AG04450 (cell line): ENCODE measurements around the gene MPP2. TPM values are rescaled to one million over a fixed set of nuclear protein-coding genes. Genes with fewer than 3 reads are reported as not detected.

Experiments
- CTCF ChIA-PET: fragments of 300-600, 350-600 bp; formaldehyde crosslinking; extraction: SDS; loops from one replicate; lab custom pipeline; 2022; ENCODE audit warnings: antibody characterized with exemption, inconsistent platforms; lab: Charles Lee
- POLR2A ChIA-PET: fragments of 350-600 bp; formaldehyde crosslinking; extraction: SDS; loops from one replicate; lab custom pipeline; 2021; ENCODE audit warnings: antibody characterized with exemption, inconsistent platforms; lab: Yijun Ruan, JAX
- DNase-seq: peaks from one replicate; pipeline ENCODE4 v3.0.0-alpha.2; 2011; ENCODE audit warnings: low read depth, low spot score
- H3K27ac ChIP-seq: one replicate; pipeline ENCODE4 v1.5.1; 2012; ENCODE audit warnings: low read depth, low read length, control low read depth
- H3K27me3 ChIP-seq: one replicate; pipeline ENCODE4 v1.6.0; 2012; ENCODE audit warnings: low read length; ENCODE audit not compliant: control insufficient read depth, insufficient read depth
- H3K4me3 ChIP-seq: 2 replicates; pipeline ENCODE4 v1.5.1; 2011; ENCODE audit warnings: mild to moderate bottlenecking, low read depth, low read length, control low read depth
- H3K9me3 ChIP-seq: 2 replicates; pipeline ENCODE4 v1.5.1; 2012; ENCODE audit warnings: low read length; ENCODE audit not compliant: control insufficient read depth, insufficient read depth
- polyA plus RNA-seq: library from polyadenylated mRNA; depleted of rRNA; stranded (reverse); fragments of >200 nt; gene quantifications from 2 replicates; pipeline ENCODE4 v1.2.3, GENCODE V29; 2011
- TF ChIP-seq, protein P1 (sequence below): IDR thresholded peaks from 2 replicates; pipeline ENCODE4 v1.5.1; 2011; ENCODE audit warnings: low read depth, low read length, control low read depth, inconsistent platforms

MPP2 gene
- polyA plus RNA-seq, 1 experiment = 2.4 TPM

DNA sequence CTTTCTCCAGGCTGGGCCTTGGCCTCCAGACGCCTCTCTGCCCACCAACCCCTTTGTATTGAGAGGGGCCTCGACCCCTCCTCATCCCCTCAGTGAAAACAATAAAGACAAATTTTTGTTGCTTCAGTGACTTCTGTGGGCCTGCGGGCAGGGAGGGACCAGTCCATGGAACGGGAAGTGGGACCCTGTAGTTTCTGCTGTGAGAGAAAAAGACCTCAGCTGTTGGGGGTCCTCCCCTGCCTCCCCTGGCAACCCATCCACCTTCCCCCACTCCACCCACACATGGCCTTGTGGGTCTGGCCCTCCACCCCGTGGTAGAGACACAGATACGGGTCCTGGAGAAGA lies 31.5 kb upstream of the MPP2 start:
- no peak for DNase-seq
- Histone ChIP-seq H3K9me3 (no peaks in the 10 kb centered on the region; the same call in 1 of the 2 replicates), H3K4me3 (no peak overlapping the region), H3K27ac (no peak overlapping the region), H3K27me3 (peaks cover 35% of the 10 kb centered on the region)
- POLR2A ChIA-PET = no interaction called here
- CTCF ChIA-PET = no interaction called here
- TF ChIP-seq, protein P1, sequence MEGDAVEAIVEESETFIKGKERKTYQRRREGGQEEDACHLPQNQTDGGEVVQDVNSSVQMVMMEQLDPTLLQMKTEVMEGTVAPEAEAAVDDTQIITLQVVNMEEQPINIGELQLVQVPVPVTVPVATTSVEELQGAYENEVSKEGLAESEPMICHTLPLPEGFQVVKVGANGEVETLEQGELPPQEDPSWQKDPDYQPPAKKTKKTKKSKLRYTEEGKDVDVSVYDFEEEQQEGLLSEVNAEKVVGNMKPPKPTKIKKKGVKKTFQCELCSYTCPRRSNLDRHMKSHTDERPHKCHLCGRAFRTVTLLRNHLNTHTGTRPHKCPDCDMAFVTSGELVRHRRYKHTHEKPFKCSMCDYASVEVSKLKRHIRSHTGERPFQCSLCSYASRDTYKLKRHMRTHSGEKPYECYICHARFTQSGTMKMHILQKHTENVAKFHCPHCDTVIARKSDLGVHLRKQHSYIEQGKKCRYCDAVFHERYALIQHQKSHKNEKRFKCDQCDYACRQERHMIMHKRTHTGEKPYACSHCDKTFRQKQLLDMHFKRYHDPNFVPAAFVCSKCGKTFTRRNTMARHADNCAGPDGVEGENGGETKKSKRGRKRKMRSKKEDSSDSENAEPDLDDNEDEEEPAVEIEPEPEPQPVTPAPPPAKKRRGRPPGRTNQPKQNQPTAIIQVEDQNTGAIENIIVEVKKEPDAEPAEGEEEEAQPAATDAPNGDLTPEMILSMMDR = no peak

DNA sequence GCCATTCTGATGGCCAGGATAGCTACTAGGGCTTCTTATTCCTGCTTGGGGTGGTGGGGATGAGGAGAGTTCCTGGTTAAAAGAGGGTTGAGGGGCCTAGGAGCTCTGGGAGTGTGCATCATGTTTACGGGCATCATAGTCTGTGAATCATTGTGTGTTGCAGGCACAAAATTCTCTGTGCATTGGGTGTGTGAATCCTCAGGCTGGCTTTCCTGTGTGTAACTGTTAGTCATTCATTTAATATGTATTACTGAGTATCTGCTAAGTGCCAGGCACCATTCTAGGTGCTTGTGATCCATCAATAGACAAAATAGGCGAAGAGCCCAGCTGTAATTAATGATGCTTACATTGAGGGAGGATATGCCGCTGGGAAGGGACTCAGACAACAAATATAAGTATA lies 29.1 kb upstream of the MPP2 start:
- ChIA-PET POLR2A (no interaction called here), CTCF (interaction anchor here (0.7 to 1.7 kb wide), 3 partner anchors 26 to 90 kb away, joined by 3 to 6 read pairs (median 3); no protein-coding TSS in a partner anchor)
- Histone ChIP-seq H3K27me3 (peaks cover 44% of the 10 kb centered on the region), H3K27ac (no peak overlapping the region), H3K4me3 (no peak overlapping the region), H3K9me3 (no peaks in the 10 kb centered on the region; the same call in 1 of the 2 replicates)
- DNase-seq = no peak
- TF ChIP-seq, protein P1 = no peak

DNA sequence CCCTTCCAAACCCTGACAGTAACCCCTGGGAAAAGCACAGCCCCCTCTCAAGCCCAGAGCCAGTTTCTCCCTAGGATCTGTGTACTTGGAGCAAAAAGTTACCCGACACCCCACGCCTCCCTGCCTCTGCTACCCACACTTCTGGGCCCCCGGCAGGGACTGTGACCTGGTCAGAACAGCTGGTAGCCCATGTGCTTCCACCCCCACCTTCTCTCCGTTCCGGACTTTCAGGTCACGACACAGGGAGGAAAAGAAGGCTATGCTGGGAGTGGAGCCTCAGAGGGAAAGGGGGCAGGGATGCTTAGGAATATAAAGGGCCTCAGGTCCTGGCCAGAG lies 28.6 kb upstream of the MPP2 start:
- Histone ChIP-seq H3K4me3 (no peak overlapping the region), H3K9me3 (no peaks in the 10 kb centered on the region; the same call in 1 of the 2 replicates), H3K27ac (no peak overlapping the region), H3K27me3 (peaks cover 50% of the 10 kb centered on the region)
- TF ChIP-seq, protein P1 = no peak
- no peak for DNase-seq
- ChIA-PET POLR2A (no interaction called here), CTCF (interaction anchor here (1.1 kb wide), 1 partner anchor 90 kb away, joined by 3 read pairs; no protein-coding TSS in a partner anchor)

DNA sequence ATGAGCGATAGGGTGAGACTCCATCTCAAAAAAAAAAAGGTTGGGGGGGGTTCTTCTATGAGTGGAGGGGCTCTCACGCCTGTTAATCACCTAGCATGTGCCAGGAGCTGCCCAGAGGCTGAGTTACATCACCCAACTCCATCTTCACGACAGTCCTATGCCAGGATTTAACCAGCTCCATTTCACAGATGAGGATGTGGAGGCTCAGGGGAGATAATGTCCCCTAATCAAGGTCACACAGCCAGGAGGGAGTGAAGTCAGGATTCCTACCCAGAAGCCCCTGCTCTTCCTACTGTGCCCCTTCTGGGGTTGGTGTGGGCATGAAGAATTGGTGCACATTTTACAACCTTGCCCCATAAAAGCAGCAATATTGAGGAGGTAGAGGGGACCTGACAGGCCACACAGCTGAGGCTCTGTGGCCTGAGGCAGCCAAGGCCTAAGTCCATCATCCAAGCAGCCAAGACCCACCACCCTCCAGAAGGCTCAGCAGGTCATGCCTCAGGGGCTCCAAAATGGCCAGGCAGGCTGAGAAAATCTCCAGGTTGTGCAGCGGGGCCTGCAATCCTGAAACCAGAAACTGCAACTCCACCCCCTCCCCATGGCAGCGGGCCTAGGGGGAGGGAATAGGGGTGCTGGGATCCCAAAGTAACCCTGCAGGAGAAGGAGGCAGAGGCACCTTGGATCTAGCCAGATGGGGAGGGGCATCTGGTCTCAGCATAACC lies 28.0 kb upstream of the MPP2 start:
- POLR2A ChIA-PET = no interaction called here
- peaks cover 53% of the 10 kb centered on the region for H3K27me3 ChIP-seq

DNA sequence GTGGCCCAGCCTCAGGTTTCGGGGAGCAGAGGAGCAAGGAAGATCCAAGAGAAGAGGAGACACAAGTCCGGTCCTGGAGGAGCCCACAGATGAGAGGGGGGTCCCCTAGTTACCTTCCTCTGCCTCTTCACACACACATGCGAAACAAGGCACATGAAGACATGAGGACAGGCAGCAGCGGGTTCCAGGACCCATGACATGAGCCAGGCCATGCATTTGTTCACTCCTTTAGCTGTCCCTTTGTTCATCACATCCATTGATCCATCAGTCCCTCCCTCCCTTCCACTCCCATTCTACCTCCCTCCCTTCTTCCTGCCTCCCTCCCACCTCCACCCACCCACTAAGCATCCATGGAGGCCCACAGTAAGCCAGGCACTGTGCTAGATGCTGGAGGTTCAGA lies 25.6 kb upstream of the MPP2 start:
- ChIA-PET CTCF (interaction anchor here (1.2 to 2.7 kb wide), 2 partner anchors 11 to 13 kb away, joined by 7 to 8 read pairs; no protein-coding TSS in a partner anchor), POLR2A (no interaction called here)
- DNase-seq = no peak
- Histone ChIP-seq H3K27ac (no peak overlapping the region), H3K4me3 (no peak overlapping the region), H3K9me3 (no peaks in the 10 kb centered on the region), H3K27me3 (peaks cover 54% of the 10 kb centered on the region)
- TF ChIP-seq, protein P1 = no peak

More for the DNA sequence above, 28.0 kb upstream of the MPP2 start:
- Histone ChIP-seq H3K4me3 (no peak overlapping the region), H3K27ac (no peak overlapping the region), H3K9me3 (no peaks in the 10 kb centered on the region; the same call in 1 of the 2 replicates)
- TF ChIP-seq, protein P1 = no peak
- CTCF ChIA-PET = no interaction called here
- DNase-seq = no peak
